Measurements from ENCODE around the gene SUPT20H.

SUPT20H gene

DNA sequence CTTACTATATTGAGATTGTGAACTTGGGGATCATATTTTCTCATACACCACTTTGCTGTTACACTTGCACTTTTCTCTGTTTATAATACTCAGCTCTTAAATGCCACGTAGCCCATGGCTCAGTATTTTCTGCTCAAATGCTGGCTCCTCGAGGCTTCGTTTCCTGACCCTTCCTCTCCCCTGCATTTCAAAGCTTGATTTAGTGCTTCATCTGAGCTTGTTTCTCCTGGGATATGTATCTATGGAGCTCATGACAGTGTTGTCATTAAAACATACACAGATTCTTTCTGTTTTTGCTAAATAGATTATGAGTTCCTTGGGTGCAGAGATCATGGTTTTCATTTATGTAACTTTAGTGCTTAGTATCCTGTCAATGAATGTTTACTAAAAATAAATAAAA, 34.6 kb upstream of the SUPT20H start:
- Histone ChIP-seq H3K9me3 (no peaks in the 10 kb centered on the region), H3K36me3 (no peaks in the 10 kb centered on the region), H3K4me1 (no peaks in the 10 kb centered on the region), H3K4me3 (ENCODE audit: low read depth, low read length) (no peak overlapping the region), H3K27me3 (peaks cover 32% of the 10 kb centered on the region)
- no peak for DNase-seq
- TF ChIP-seq, protein P1, sequence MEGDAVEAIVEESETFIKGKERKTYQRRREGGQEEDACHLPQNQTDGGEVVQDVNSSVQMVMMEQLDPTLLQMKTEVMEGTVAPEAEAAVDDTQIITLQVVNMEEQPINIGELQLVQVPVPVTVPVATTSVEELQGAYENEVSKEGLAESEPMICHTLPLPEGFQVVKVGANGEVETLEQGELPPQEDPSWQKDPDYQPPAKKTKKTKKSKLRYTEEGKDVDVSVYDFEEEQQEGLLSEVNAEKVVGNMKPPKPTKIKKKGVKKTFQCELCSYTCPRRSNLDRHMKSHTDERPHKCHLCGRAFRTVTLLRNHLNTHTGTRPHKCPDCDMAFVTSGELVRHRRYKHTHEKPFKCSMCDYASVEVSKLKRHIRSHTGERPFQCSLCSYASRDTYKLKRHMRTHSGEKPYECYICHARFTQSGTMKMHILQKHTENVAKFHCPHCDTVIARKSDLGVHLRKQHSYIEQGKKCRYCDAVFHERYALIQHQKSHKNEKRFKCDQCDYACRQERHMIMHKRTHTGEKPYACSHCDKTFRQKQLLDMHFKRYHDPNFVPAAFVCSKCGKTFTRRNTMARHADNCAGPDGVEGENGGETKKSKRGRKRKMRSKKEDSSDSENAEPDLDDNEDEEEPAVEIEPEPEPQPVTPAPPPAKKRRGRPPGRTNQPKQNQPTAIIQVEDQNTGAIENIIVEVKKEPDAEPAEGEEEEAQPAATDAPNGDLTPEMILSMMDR (IDR thresholded peaks at IDR 0.05; ENCODE audit: low read depth, low read length), result no peak

DNA sequence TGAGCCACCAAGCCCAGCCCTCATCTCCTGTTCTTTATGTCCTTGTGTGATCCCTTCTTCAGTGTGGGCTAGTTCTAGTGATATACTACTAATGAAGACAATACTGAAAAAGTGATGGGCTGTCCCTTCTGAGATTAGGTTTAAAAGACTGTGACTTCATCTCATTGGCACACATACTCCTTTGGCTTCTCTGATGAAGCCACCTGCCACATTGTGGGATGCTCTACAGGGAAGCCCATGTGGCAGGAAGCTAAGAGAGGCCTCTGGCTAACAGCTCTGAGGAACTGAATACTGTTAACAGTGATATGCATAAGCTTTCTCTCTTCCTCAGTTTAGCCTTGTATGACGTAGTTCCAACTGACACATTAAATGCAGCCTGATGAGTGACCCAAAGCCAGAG, 32.3 kb upstream of the SUPT20H start:
- Histone ChIP-seq H3K9me3 (no peaks in the 10 kb centered on the region), H3K27me3 (peaks cover 28% of the 10 kb centered on the region), H3K4me3 (ENCODE audit: low read depth, low read length) (no peak overlapping the region), H3K36me3 (no peaks in the 10 kb centered on the region), H3K4me1 (no peaks in the 10 kb centered on the region)
- TF ChIP-seq, protein P1 (IDR thresholded peaks at IDR 0.05; ENCODE audit: low read depth, low read length), result no peak
- no peak for DNase-seq

DNA sequence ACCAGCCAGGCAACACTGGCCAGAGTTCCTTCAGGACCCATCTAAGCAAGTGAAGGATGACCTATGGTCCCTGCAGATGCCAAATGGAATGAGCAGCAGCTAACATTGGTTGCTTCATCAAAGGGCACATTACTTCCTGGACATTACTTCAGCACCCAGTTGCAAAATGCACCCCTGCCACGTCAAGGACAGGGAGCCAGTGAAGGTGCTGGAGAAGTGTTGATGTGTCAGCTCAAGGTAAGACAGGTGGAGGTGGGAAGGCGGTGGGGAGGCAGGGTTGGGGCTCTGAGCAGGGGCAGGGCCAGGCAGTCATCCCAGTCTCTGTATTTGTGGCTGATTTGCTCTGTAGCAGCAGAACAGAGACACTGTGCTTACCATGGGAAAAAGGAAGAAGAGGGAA, 31.4 kb upstream of the SUPT20H start:
- H3K4me1 ChIP-seq, result no peaks in the 10 kb centered on the region

DNA sequence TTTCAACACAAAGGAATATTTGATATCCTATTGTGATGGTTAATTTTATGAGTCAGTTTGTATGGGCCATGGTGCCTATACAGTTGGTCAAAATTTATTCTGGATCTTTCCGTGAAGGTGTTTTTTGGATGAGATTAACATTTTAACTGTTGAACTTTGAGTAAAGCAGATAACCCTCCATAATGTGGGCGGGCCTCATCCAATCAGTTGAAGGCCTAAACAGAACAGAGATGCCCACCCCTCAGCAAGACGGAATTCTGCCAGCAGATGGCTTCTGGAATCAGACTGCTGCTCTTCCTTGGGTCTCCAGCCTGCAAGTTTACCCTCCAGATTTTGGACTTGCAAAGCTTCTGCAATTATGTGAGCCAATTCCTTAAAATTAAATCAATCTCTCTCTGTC, 30.0 kb upstream of the SUPT20H start:
- H3K27me3 ChIP-seq, result peaks cover 29% of the 10 kb centered on the region
- no peaks in the 10 kb centered on the region for H3K9me3 ChIP-seq
- H3K36me3 ChIP-seq, result no peaks in the 10 kb centered on the region
- TF ChIP-seq, protein P1 (IDR thresholded peaks at IDR 0.05; ENCODE audit: low read depth, low read length), result no peak
- no peak overlapping the region for H3K4me3 ChIP-seq (ENCODE audit: low read depth, low read length)
- no peak for DNase-seq
- no peaks in the 10 kb centered on the region for H3K4me1 ChIP-seq

More for the DNA sequence above, 31.4 kb upstream of the SUPT20H start:
- no peak overlapping the region for H3K4me3 ChIP-seq (ENCODE audit: low read depth, low read length)
- H3K36me3 ChIP-seq, result no peaks in the 10 kb centered on the region
- no peaks in the 10 kb centered on the region for H3K9me3 ChIP-seq
- peaks cover 29% of the 10 kb centered on the region for H3K27me3 ChIP-seq
- TF ChIP-seq, protein P1 (IDR thresholded peaks at IDR 0.05; ENCODE audit: low read depth, low read length), result no peak
- DNase-seq, result no peak

DNA sequence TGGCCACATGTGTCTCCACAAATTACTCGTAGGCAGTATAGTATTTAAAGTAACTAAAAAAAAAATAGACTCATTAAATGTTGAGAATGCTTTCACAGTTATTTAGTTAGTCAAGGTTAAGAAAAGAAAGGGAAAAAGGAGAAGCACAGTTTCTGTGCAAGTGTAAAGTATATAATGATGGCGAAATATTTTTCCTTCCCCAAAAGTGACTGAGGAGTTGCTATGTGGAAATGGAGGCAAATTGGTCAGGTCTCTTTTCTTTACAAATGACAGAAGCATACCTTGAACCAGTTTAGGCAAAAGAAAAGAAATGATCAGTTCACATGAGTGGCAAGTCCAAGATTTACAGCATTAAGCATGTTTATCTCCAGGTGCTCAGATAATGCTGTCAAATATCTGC, 28.0 kb upstream of the SUPT20H start:
- DNase-seq, result no peak
- Histone ChIP-seq H3K4me3 (ENCODE audit: low read depth, low read length) (no peak overlapping the region), H3K4me1 (no peaks in the 10 kb centered on the region), H3K36me3 (no peaks in the 10 kb centered on the region), H3K9me3 (no peaks in the 10 kb centered on the region), H3K27me3 (peaks cover 37% of the 10 kb centered on the region)
- TF ChIP-seq, protein P1 (IDR thresholded peaks at IDR 0.05; ENCODE audit: low read depth, low read length), result no peak

DNA sequence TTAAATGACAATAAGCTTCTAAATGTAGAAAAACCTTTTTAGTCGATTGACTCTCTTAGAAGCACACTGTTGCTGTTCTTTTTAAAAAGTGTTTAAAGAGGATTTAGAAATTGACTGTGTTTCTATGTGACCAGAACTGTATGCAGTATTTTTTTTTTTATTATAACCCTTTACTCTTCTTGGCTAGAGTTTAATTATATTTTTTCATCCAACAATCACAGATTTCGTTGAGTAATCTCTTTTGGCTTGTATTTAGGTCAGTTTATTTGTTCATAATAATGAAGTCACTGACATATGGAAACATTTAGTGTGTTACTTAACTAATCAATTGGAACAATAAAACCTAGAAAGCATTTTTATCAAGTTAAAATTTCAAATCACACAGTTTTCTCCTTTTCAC, 26.1 kb upstream of the SUPT20H start:
- no peak overlapping the region for H3K4me3 ChIP-seq (ENCODE audit: low read depth, low read length)
- DNase-seq, result no peak
- no peaks in the 10 kb centered on the region for H3K36me3 ChIP-seq
- no peaks in the 10 kb centered on the region for H3K4me1 ChIP-seq
- peaks cover 48% of the 10 kb centered on the region for H3K27me3 ChIP-seq
- TF ChIP-seq, protein P1 (IDR thresholded peaks at IDR 0.05; ENCODE audit: low read depth, low read length), result no peak
- no peaks in the 10 kb centered on the region for H3K9me3 ChIP-seq
